Measurements from ENCODE around the gene AP5S1. TPM values are rescaled to one million over a fixed set of nuclear protein-coding genes. Genes with fewer than 3 reads are reported as not detected.
A peak's percentile ranks its signal among the peaks of the same experiment; 100 is the strongest.

Gene AP5S1
- total and polyA plus RNA-seq, 2 of the 13 experiments (the other 11 are each of a cell fraction or from before 2014, with no cell fraction given), result 7.9 to 23.2 TPM

GRCh38 chr20:3795511-3796468, 24.6 kb upstream of the AP5S1 start, which contains the start of gene CDC25B (continued):
- TF ChIP-seq ZNF710 (CRISPR knock-in tag; IDR thresholded peaks at IDR 0.05; ENCODE audit: borderline replicate concordance) (no peak), ZNF749 (CRISPR knock-in tag; IDR thresholded peaks at IDR 0.05; ENCODE audit: borderline replicate concordance) (no peak; the same call in 1 of the 2 replicates), RBFOX2 (IDR thresholded peaks at IDR 0.05; ENCODE audit: low read depth, low read length) (peak; percentile 64), ZNF770 (CRISPR knock-in tag; IDR thresholded peaks at IDR 0.05) (peak; percentile 80), THYN1 (CRISPR knock-in tag; IDR thresholded peaks at IDR 0.05; ENCODE audit: borderline replicate concordance, low read depth) (no peak), ZSCAN29 (CRISPR knock-in tag; conservative IDR thresholded peaks at IDR 0.05) (peak; percentile 78; the same call in 1 of the 2 replicates), SKI (IDR thresholded peaks at IDR 0.05; ENCODE audit: partially characterized antibody) (no peak), FOXP4 (CRISPR knock-in tag; IDR thresholded peaks at IDR 0.05) (peak; percentile 34), SCMH1 (CRISPR knock-in tag; IDR thresholded peaks at IDR 0.05; ENCODE audit: borderline replicate concordance) (no peak), LBX2 (CRISPR knock-in tag; IDR thresholded peaks at IDR 0.05; ENCODE audit: borderline replicate concordance) (no peak), SMAD1 (CRISPR knock-in tag; IDR thresholded peaks at IDR 0.05; ENCODE audit: borderline replicate concordance, low read depth) (no peak; the same call in 1 of the 2 replicates), ZNF672 (CRISPR knock-in tag; IDR thresholded peaks at IDR 0.05) (no peak), ZNF33A (CRISPR knock-in tag; IDR thresholded peaks at IDR 0.05; ENCODE audit: borderline replicate concordance) (no peak), YY1 (IDR thresholded peaks at IDR 0.05; ENCODE audit: insufficient read depth, insufficient replicate concordance, low read depth, low read length) (no peak), FOXA3 (CRISPR knock-in tag; IDR thresholded peaks at IDR 0.05) (0 out of 2 replicates have a peak, but pooled peaks have one; percentile 12), U2AF1 (optimal IDR thresholded peaks at IDR 0.05; ENCODE audit: low read depth, low read length) (no peak), ZNF281 (CRISPR knock-in tag; IDR thresholded peaks at IDR 0.05; ENCODE audit: borderline replicate concordance) (no peak)

All from HepG2 (cell line).